Hepatic stellate cell (primary cell): ENCODE data around the gene DHTKD1.

Source experiments
- DNase-seq: peaks from one replicate; pipeline ENCODE4 v3.0.0; 2011; ENCODE audit warnings: low spot score

Gene DHTKD1, protein sequence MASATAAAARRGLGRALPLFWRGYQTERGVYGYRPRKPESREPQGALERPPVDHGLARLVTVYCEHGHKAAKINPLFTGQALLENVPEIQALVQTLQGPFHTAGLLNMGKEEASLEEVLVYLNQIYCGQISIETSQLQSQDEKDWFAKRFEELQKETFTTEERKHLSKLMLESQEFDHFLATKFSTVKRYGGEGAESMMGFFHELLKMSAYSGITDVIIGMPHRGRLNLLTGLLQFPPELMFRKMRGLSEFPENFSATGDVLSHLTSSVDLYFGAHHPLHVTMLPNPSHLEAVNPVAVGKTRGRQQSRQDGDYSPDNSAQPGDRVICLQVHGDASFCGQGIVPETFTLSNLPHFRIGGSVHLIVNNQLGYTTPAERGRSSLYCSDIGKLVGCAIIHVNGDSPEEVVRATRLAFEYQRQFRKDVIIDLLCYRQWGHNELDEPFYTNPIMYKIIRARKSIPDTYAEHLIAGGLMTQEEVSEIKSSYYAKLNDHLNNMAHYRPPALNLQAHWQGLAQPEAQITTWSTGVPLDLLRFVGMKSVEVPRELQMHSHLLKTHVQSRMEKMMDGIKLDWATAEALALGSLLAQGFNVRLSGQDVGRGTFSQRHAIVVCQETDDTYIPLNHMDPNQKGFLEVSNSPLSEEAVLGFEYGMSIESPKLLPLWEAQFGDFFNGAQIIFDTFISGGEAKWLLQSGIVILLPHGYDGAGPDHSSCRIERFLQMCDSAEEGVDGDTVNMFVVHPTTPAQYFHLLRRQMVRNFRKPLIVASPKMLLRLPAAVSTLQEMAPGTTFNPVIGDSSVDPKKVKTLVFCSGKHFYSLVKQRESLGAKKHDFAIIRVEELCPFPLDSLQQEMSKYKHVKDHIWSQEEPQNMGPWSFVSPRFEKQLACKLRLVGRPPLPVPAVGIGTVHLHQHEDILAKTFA

GRCh38 chr10:12068449-12069269, at the start of gene DHTKD1:
Gene DHTKD1 (plus strand): TSS chr10:12068954. CDS start chr10:12069034, 80 bp downstream.
- peak; percentile 99 for DNase-seq

DNA sequence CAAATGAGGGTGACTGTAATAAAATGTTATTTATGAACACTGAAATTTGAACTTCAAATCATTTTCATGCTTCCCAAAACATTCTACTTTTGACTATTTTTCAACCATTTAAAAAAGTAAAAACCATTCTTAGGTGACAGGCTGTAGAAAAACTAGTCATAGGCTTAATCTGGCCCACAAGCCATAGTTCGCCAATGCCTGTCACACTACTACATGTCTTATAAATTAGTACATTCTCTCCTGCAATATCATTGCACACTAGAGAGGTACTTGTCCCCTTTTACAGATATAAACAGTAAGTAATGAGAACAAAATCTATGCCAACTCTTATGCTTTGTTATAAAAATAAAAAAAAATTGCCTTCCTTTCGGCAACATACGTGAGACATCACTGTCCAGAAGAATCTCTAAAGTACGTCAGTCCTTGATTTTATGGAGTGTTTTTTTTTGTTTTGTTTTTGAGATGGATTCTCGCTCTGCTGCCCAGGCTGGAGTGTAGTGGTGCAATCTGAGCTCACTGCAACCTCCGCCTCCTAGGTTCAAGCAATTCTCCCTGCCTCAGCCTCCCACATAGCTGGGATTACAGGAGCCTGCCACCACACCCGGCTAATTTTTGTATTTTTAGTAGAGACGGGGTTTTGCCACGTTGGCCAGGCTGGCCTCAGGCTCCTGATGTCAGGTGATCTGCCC, 49.3 kb upstream of the DHTKD1 start:
- DNase-seq: no peak

DNA sequence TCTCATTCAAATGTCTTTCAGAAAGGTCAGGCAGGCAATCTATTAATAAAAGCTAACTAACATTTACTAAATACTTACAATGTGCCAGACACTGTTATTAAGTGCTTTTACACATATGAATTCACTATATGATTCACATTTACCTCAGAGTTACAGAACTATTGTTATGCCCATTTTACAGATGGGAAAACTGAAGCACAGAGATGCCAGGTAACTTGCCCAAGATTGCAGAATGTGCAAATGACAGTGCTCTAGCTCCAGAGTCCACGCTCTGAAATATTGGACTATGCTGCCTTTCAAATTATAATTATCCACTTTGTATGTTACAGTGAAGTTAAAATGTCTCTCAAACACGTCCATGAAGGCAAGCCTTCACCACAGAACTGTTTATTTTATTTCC, 48.2 kb upstream of the DHTKD1 start:
- DNase-seq: no peak

GRCh38 chr10:12022580-12023257, 46.0 kb upstream of the DHTKD1 start:
- DNase-seq: no peak

DNA sequence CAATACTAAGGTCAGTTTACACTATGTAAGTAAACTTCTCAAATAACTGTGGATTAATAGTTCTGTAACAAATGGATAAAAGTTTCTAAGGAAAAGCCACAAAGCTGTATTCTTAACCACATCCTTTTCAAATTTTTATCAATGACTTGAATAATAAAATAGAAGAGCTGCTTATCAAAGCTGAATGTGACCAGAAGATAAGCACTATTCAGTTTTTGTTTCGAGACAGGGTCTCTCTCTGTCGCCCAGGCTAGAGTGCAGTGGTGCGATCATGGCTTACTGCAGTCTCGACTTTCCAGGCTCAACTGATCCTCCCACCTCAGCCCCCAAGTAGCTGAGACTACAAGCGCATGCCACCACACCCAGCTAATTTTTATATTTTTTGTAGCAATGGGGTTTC, 43.2 kb upstream of the DHTKD1 start:
- no peak for DNase-seq

GRCh38 chr10:12027539-12027938, 41.2 kb upstream of the DHTKD1 start:
- no peak for DNase-seq

DNA sequence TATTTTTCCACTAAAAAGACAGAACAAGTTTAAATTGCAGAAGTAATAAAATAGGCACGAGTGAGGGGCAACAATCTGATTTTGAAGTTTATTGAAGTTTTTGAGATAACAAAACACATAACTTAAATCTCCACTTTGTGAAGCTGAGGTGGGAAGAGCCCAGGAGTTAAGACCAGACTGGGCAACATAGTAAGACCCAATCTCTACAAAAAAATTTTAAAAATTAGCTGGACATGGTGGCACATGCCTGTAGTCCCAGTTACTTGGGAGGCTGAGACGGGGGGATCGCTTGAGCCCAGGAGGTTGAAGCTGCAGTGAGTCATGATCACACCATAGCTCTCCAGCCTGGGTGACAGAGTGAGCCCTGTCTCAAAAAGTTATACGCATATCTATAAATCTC, 37.4 kb upstream of the DHTKD1 start:
- no peak for DNase-seq

DNA sequence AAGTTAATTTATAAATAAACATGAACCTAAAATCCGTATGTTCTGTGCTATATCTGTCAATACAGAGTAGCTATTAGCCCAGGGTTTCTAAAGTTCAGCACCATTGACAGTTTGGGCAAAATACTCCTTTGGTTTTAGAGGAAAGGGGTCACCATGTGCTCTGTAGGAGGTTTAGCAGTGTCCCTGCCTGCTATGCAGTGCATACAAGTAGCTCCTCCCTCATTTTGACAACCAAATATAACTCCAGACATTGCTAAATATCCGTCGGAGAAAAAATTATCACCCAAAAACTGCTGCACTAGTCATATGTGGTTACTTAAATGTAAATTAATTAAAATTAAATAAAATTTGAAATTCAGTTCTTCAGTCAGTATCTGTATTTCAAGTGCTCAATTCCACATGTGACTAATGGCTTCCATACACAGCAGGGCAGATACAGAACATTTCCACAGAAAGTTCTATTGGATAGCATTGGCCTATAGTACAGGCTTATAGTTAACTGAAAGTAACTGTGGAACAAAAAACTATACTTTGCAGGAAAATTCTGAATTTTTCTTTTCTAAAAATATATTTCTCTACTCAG, 32.6 kb upstream of the DHTKD1 start:
- no peak for DNase-seq

DNA sequence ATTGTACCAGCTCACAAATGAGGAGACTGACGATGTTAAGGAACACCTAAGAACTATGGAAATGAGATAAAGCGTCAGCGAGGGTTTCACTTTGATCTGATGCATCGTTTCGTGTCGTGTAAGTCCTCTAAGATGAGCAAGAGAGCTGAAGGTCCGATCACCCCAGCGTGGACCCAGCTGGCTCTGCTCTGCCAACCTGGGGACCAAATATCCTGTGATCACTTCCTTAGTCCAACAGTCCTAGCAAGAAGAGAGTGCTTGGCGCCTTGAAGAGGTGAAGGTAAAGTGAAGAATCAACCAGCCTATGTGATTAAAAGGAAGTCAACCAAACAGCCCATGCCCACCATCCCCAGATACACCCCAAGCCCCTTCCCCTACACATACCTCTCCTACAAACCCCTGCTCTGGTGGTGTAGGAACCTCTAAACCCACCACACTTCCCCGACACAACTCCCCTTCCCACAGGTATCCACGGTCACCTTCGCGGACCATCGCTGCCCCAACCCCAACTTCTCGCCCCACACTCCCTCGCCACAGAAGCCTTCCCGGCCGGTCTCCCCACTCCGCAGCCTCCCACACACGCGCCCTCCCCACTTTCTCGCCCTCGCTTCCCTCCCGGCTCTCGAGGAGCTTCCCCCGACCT, 26.9 kb upstream of the DHTKD1 start:
- DNase-seq: peak; percentile 20

DNA sequence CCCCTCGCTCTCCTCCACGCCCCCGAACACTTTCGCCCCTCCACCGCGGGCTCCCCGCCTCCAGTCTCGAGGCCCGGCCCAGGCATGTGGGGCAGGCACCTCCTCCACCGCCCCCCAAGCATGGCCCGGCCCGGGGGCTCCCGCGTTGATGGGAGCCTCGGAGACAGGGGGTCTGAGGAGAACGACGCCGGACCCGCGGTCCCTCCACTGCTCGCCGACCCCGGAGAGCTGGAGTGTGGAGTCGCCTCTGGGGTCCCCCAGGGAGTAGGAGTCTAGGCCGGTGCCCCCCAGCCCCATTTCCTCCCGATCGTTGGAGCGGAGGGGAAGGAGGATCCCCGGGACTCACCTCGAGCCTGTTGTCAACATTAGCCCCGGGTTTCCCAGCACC, 26.4 kb upstream of the DHTKD1 start:
- DNase-seq: peak; percentile 30

- peak; percentile 100 for DNase-seq
Measured at GRCh38 chr10:12042797-12043651, 25.7 kb upstream of the DHTKD1 start, which contains the start of gene UPF2. Gene UPF2 (minus strand): TSS chr10:12042809. CDS start chr10:12035423, 7,386 bp downstream.

- DNase-seq: no peak
Measured at GRCh38 chr10:12045596-12045995, 23.2 kb upstream of the DHTKD1 start.

GRCh38 chr10:12048547-12048946, 20.2 kb upstream of the DHTKD1 start:
- no peak for DNase-seq

DNA sequence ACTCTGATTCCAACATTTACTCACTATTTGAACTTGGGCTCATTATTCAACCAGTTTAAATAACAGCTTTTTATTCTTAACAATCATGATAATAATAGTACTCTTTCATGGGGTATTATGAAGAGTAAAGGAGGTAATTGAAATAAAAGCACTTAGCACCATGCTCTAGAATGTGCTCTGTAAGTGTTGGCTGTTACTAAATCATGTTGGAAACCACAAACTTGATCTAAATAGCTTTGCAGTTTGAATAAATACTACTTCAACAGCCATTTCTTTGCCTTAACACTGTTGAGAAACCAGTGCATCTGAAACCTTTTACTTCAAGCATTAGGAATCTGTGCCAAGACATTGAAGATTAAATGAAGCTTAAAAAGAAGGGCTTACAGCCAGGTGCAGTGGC, 18.2 kb upstream of the DHTKD1 start:
- no peak for DNase-seq

GRCh38 chr10:12051241-12051640, 17.5 kb upstream of the DHTKD1 start:
- no peak for DNase-seq

DNA sequence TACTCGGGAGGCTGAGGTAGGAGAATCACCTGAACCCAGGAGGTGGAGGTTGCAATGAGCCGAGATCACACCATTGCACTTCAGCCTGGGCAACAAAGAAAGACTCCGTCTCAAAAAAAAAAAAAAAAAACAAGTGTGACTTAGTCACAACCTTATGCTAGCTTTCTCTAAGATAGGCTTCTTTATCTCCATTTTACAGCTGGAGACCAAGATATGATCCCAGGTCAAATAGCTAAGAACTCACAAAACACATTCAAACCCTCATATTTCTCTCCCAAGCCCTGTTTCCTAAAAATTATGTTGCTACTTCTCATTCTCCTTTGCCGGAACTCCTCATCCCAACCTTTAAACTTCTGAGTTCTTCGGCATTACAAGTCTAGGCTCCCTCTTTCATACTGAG, 13.0 kb upstream of the DHTKD1 start:
- DNase-seq: no peak

DNA sequence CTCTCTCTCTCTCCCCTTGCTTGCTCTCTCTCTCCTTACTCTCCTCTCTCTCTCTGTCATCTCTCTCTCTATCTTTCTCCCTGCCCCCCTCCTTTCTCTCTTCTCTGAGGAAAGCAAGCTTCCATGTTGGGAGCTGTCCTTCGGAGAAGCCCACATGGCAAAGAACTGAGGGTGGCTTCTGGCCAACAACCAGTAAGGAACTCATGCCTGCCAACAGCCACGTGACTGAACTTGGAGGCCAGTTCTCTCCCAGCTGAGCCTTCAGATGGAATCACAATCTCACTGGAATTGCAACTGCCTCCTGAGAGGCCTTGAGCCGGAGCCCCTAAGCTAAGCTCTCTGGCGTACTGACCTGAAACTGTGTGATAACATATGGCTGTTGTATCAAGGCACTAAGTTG, 12.0 kb upstream of the DHTKD1 start:
- no peak for DNase-seq

DNA sequence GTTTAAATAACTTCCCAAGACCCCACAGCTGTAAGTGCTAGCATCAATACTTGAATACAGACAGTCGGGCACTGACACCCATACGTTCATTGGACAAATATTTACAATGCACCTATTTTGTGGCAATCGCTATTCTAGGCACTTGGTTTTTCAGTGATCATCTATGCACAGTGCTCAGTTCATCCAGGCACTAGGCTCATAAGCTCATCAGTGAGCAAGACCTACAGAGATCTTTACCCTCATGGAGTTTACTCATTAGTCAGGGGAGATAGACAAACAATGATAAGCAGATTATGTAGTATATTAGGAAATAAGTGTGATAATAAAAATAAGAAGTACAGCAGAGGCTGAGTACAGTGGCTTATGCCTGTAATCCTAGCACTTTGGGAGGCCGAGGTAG, 7.6 kb upstream of the DHTKD1 start:
- DNase-seq: no peak
